MCF 10A (cell line): Measurements from ENCODE around the gene E4F1. TPM values are rescaled to one million over a fixed set of nuclear protein-coding genes. Genes with fewer than 3 reads are reported as not detected.

ENCODE experiments used
- BruUV-seq: library from RNA; stranded (reverse); fragments of 400-500 nt; replicated peaks from 2 replicates; lab custom pipeline; 2021; lab: Mats Ljungman, UMichigan
- CTCF ChIA-PET: fragments of 300-600 bp; sonication (Branson Sonifier 250); formaldehyde crosslinking; extraction: SDS; loops from one replicate; lab custom pipeline; 2021; ENCODE audit warnings: antibody characterized with exemption, inconsistent platforms; lab: Yijun Ruan, JAX
- POLR2A ChIA-PET: fragments of 300-600, 350-650 bp; sonication (Branson Sonifier 250); formaldehyde crosslinking; extraction: SDS; loops from one replicate; lab custom pipeline; 2020; ENCODE audit warnings: antibody characterized with exemption, inconsistent platforms; lab: Yijun Ruan, JAX
- DNase-seq: peaks from one replicate; pipeline ENCODE4 v3.0.0-alpha.2; 2018; ENCODE audit not compliant: unreplicated experiment
- H3K27ac Mint-ChIP-seq: one replicate; pipeline ENCODE4 v1.8.0; 2022; ENCODE audit warnings: mild to moderate bottlenecking, low read depth, mixed read lengths; ENCODE audit not compliant: unreplicated experiment
- H3K27me3 Mint-ChIP-seq: one replicate; pipeline ENCODE4 v1.8.0; 2022; ENCODE audit warnings: mixed read lengths; ENCODE audit not compliant: insufficient read depth, unreplicated experiment
- H3K36me3 Mint-ChIP-seq: one replicate; pipeline ENCODE4 v1.8.0; 2022; ENCODE audit warnings: mild to moderate bottlenecking, moderate library complexity, mixed read lengths; ENCODE audit not compliant: insufficient read depth, unreplicated experiment
- H3K4me1 Mint-ChIP-seq: one replicate; pipeline ENCODE4 v1.8.0; 2022; ENCODE audit warnings: mixed read lengths; ENCODE audit not compliant: insufficient read depth, unreplicated experiment
- H3K4me3 Mint-ChIP-seq: one replicate; pipeline ENCODE4 v1.8.0; 2022; ENCODE audit warnings: mild to moderate bottlenecking, moderate library complexity, mixed read lengths; ENCODE audit not compliant: unreplicated experiment
- H3K9me3 Mint-ChIP-seq: one replicate; pipeline ENCODE4 v1.8.0; 2022; ENCODE audit warnings: mixed read lengths; ENCODE audit not compliant: unreplicated experiment
- CTCF ChIP-seq: fragments of 200-600 bp; IDR thresholded peaks from one replicate; pipeline ENCODE4 v1.8.0; 2022; ENCODE audit warnings: antibody characterized with exemption, mild to moderate bottlenecking; ENCODE audit not compliant: unreplicated experiment
- intact Hi-C: fragments of 100-400 bp; cut with micrococcal nuclease; formaldehyde crosslinking; loops from 2 replicates; pipeline ENCODE4 v1.14.1; 2022
- total RNA-seq: library from RNA; stranded (reverse); gene quantifications from 2 replicates; pipeline ENCODE4 v1.2.3, GENCODE V29; 2022

E4F1 gene
- total RNA-seq, 1 experiment from 2014 or later, result 26.2 TPM

- Mint-ChIP-seq H3K36me3 (peaks cover 38% of the 10 kb centered on the region), H3K4me3 (peak overlapping the region; percentile 72), H3K9me3 (no peaks in the 10 kb centered on the region), H3K4me1 (peaks cover 27% of the 10 kb centered on the region), H3K27me3 (no peaks in the 10 kb centered on the region), H3K27ac (peak overlapping the region; percentile 33)
- BruUV-seq, result no TSS peak
- no peak for DNase-seq
- ChIA-PET CTCF (interaction anchor here (0.9 kb wide), 1 partner anchor 39 kb away, joined by 3 read pairs; the partner anchor contains the start of gene ECI1), POLR2A (interaction anchor here (0.7 to 1.8 kb wide), 15 partner anchors 11 to 321 kb away, joined by 3 to 8 read pairs (median 6); partner anchors contain the start of genes E4F1, ECI1, GFER and RPS2)
- no peak for TF ChIP-seq CTCF
- intact Hi-C loops, result loop anchor here (5.0 kb wide), 1 partner anchor 60 kb away; no protein-coding TSS in a partner anchor
Observed at GRCh38 chr16:2211923-2212347, 11.5 kb upstream of the E4F1 start.

GRCh38 chr16:2212362-2213324 is 10.7 kb upstream of the E4F1 start:
- no TSS peak for BruUV-seq
- DNase-seq, result peak; percentile 64
- Mint-ChIP-seq H3K27ac (peak overlapping the region; percentile 33), H3K27me3 (no peaks in the 10 kb centered on the region), H3K4me1 (peaks cover 21% of the 10 kb centered on the region), H3K36me3 (peaks cover 31% of the 10 kb centered on the region), H3K9me3 (no peaks in the 10 kb centered on the region), H3K4me3 (peak overlapping the region; percentile 72)
- CTCF ChIA-PET, result interaction anchor here (0.9 kb wide), 1 partner anchor 39 kb away, joined by 3 read pairs; the partner anchor contains the start of gene ECI1
- no peak for TF ChIP-seq CTCF
- POLR2A ChIA-PET, result interaction anchor here (0.6 to 1.8 kb wide), 18 partner anchors 10 to 320 kb away, joined by 3 to 8 read pairs (median 3); partner anchors contain the start of genes ATP6V0C, E4F1, ECI1 and GFER
- intact Hi-C loops, result loop anchor here (5.0 kb wide), 1 partner anchor 60 kb away; no protein-coding TSS in a partner anchor

GRCh38 chr16:2213817-2214718 is 9.3 kb upstream of the E4F1 start:
- Mint-ChIP-seq H3K27ac (peak overlapping the region; percentile 33), H3K4me1 (peaks cover 18% of the 10 kb centered on the region), H3K9me3 (no peaks in the 10 kb centered on the region), H3K4me3 (peak overlapping the region; percentile 77), H3K27me3 (no peaks in the 10 kb centered on the region), H3K36me3 (peaks cover 18% of the 10 kb centered on the region)
- CTCF ChIA-PET, result interaction anchor here (0.9 to 1.3 kb wide), 2 partner anchors 37 to 93 kb away, joined by 3 to 4 read pairs; partner anchors contain the start of gene ECI1
- POLR2A ChIA-PET, result interaction anchor here (0.6 to 3.3 kb wide), 19 partner anchors 8 to 863 kb away, joined by 3 to 40 read pairs (median 4); partner anchors contain the start of genes CASKIN1, E4F1, ECI1 and MLST8
- TSS peak; percentile 61 for BruUV-seq
- intact Hi-C loops, result loop anchor here (5.0 kb wide), 1 partner anchor 62 kb away; no protein-coding TSS in a partner anchor
- no peak for DNase-seq
- no peak for TF ChIP-seq CTCF
